HG03097 (cell line): ENCODE results near the gene C10orf71.

Experiments used
- ATAC-seq: cut with Tn5 transposase; IDR thresholded peaks from one replicate; pipeline ENCODE4 v1.9.1; 2021; ENCODE audit not compliant: unreplicated experiment, low FRiP score

Gene C10orf71

DNA sequence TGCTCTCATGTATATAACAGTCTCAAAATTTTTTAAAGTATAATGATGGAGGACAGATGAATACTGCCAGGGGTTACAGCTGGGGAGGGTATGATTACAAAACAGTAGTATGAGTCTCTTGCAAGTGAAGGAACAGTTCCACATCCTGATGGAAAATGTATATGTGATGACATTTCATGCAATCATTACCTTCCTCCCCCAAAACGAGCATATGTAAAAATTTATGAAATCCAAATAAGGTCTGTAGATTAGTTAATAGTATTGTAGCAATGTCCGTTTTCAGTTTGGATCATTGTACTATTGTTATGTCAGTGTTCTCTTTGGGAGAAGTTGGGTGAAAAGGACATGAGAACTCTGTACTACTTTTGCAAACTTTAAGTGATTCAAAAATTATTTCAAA, 58.9 kb downstream of the C10orf71 start:
- ATAC-seq, result no peak

DNA sequence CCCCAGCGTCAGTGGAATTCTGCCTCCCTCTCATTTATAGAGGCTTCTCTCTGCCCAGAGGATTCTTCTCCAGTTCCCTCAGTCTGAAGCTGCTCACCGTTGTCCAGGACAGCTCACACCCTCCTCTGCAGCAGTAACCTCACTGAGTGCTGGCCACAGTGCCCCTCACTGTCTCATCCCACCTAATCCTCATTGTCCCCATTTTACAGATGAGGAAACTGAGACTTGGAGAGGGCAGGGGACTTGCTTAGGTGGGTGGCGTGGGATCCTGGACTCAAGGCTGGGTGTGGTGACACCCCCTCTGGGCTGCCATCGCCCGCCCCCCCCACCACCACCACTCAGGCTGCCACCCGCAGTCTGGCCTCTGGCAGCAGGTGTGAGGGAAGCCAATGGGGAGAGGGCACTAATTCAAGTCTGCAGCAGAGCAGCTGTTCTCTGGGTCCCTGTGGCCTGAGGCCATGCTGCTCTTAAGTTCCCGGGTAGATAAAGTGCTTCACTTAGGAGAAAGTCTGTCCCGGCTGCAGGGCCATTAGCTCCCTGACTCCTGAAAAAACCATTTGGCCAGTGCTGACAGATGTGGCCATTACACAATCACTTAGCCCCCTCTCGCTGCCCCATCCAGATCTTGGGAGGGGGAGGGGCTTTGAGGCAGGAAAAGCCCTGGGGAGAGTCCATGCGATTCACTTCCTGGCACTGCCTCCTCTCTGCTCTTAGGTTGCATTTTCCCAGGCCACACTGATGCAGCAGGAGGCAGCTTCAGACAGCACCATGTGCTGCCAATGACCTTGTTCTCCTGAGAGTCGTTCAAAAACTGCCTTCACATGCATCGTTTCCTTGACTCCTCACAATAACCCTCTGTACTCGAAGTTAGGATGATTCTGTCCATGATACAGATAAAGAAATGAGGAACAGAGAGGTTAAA, 60.6 kb downstream of the C10orf71 start:
- ATAC-seq, result no peak

DNA sequence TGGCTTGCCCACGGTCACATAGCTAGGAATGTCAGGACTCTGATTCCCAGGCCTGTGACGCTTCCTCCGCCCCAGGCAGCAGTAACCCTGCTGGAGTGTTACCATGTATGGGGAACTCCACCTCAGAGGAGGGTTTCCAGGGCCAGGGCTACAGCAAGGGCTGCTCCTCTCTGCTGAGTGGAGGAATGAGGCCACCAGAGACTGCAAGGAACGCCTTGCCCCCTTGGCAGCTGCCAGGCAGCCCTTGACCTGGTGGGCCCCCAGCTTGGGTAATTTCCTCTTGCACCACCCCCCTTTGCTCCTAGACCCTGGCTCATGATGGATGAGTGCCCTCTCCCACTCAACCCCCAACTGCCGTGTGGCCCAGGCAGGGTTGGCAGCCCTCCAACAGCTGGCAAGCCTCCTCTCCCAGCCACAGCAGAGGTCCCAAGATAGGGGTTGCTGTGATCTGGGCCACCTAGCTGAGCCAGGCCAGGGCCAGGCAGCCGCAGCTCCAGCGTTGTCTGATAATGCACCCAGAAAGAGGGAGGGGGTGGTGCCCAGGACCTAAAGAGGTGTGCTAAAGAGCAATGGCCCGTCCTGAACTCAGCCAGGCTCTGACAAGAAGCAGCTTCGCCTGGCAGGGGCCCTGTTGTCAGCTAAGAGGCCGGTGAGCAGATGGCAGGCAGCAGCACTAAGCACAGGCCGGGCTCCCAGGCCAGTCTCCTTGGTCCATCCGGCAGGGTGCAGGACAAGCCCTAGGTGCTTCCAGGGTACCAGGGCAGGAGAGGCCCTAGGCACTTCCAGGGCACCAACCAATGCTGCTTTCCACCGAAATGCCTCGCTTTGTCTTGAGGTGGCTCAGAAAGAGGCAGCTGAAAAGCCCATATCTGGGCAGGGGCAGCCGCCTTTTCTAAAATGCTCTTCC, 61.6 kb downstream of the C10orf71 start:
- no peak for ATAC-seq

- ATAC-seq, result no peak
These were observed 62.2 kb downstream of the C10orf71 start for GRCh38 chr10:49361178-49361554.

DNA sequence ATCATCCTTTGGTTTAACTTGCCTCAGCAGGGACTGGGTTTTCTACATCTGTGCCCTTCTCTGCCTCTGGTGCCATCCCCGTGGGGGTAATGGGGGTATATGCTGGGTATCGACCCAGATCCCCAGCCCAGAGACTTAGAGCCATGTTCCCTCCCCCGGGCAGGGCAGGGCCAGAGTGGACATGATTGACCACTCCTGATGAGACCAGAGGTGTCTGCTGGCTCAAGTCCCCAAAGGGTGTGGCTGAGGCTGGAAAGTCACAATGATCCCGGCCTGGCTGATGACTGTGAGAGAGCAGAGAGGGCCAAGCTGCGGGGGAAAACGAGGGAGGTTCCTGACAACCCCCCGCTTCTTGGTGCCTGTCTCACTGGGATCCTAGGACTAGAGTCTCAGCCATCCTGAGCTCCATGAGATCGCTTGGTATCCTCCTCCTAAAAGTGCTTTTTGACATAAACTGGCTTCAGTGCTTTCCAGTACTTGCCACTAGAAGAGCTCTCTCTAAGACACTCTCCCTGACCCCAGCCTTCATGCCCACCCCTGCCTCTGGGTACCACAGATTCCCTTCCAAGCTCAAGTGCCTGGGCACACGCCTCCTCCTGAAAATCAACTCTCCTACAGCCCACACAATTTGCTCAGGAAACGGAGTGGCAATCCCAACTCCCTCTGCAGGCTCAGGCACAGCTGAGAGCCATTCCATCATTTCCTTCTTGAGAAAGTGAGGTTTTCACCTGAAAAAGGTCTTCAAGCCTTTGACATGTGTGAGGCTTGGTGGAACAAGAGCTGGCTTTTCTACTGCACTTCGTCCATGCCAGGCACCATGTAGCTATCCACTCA, 63.0 kb downstream of the C10orf71 start:
- ATAC-seq, result no peak

- peak; percentile 66 for ATAC-seq
These were observed 63.8 kb downstream of the C10orf71 start for GRCh38 chr10:49362596-49363260.

GRCh38 chr10:49363309-49364031, 64.5 kb downstream of the C10orf71 start:
- no peak for ATAC-seq

DNA sequence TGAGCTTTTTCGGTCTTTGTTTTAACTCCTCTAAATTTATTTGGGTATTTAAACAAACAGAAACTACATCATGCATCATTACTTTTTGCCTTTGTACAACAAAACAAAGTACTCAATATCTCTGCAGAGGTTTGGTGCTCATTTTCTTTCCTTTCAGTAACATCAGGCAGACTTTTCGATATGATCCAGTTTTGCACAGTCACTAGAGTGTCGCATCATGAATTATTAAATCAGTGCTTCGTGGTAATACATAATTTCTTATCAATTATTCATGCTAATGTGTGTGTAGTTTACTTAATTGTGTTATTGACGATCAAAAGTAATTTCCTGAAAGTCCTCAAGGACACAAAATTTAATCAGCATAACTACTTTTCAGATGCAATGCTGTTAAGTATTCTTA, 65.1 kb downstream of the C10orf71 start:
- no peak for ATAC-seq

GRCh38 chr10:49364747-49365146, 65.8 kb downstream of the C10orf71 start:
- ATAC-seq, result no peak

- no peak for ATAC-seq
These were observed 66.3 kb downstream of the C10orf71 start for GRCh38 chr10:49365275-49365674.

DNA sequence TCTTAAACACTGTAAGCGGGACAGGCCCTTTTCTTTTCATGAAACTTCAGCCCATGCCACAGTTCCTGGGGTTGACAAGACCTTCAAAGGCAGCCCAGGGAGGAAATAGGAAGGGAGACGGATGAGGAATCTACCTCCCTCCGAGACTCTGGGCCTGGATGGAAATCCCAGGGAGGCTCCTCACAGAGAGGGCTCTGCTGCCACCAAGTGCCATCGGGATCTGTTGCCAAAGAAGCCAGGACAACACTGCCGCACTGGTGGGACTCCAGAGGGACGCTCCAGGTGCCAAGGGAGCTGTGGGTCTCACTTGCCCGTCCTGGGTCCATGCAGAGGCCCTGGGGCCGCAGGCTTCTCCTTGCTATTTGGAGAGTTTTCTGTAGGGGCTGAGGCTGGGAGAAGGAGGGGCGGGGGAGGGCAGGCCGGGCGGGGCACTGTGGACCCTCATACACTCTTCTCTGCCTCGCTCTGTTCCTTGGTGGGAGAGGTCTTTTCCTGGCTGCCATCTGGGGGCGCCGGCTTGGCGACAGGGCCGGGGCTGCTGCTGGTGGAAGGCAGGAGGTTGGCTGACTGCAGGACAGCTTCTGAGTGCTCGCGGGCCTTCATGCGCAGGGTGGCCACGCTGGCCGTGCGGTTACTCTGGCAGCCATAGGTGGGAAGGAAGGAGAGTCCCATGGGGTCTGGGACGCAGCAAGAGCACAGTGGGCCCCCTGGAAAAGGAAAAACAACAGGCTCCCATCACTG, 66.9 kb downstream of the C10orf71 start:
- no peak for ATAC-seq

- ATAC-seq, result no peak
These were observed 67.5 kb downstream of the C10orf71 start for GRCh38 chr10:49366460-49366859.

DNA sequence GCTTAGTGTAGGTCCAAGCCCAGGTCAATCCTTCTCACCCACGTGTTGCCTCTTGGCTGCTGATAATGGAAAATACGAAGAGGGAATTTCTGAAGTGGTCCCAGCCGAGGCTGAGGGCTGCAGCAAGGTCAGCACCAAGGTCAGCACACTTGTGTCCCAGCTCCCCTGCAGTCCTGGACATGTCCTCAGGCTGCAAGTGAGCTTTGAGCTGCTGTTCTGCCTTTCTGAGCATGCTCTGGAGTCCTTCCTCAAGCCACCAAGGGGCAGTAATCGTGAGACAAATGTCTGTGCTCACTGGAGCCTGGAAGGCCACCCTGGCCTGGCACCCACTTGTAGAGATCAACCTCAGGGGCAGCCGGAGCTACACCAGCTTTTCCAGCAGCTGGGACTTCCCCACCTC, 68.6 kb downstream of the C10orf71 start:
- no peak for ATAC-seq

GRCh38 chr10:49368256-49368655, 69.3 kb downstream of the C10orf71 start:
- ATAC-seq, result no peak

DNA sequence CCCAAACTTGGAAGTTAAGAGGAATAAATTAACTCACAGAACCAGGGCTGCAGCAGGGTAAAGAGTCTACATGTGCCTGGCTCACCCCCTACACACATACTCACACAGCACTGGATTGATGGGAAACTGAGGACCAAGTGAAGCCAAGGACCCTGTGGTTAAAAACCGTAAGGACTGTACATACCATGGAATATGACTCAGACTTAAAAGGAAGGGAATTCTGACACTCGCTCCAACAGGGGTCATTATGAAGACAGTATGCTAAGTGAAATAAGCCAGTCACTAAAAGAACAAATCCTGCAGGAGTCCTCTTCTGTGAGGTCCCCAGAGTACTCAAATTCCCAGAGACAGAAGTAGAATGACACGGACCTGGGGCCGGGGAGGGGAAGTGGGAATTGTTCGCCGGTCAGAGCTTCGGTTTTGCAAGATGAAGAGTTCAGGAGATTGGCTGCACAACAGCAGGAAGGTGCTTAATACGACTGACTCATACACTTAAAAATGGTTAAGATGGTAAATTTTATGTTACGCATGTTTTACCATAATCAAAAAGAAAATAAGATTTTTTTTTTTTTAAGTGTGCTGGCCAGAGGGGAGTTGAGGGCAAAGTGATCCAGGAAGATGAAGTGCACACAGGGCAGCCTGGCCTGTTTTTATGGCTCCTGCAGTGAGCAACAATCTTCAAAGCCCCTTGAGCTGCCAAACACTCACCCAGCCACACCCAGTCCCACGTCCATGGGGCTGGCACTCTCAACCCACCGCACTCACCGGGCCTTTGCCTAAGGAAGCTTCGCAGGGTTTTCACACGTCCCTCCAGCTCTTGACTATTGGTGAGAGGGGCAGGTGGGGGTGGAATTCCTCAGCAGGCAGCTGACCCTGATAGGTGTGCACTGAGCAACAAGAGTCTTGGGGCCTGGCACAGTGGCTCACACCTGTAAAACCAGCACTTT, 70.5 kb downstream of the C10orf71 start:
- no peak for ATAC-seq

DNA sequence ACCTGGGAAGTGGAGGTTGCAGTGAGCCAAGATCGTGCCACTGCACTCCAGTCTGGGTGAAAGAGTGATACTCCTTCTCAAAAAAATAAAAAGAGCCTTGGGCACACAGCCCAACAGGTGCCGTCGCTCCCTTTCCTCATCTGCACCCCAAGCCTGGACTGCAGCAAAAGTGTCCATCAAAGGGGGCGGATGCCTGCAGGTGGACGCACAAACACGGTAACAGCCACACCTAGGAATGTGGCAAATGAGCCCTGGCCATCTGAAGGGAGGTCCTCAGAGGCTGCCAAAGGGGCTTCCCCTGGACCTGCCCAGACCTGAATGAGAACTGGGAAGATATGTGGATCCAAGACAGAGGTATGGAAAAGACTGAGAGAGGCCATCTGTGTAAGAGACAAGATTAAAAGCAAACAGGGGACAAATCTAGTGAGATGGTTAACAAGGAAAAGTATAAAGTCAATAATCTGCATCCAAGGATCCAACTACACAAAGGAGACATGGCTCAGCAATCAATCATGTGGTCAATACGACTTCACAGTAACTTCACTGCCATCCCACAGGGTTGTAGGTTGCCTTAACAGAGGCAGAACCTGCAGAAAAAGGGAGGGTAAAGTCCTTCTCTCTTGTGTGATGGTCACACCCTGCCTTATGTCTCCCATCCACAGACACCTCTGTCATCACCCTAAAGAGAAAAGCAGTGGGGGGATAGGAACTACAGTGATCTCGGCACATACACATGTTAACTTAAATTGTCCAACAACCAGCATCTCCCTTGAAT, 71.5 kb downstream of the C10orf71 start:
- no peak for ATAC-seq

- ATAC-seq, result no peak
These were observed 73.0 kb downstream of the C10orf71 start for GRCh38 chr10:49371967-49372366.
